Tibial nerve (tissue), 4 donors: Measurements from ENCODE around the gene GAREM1.

Experiments
- EP300 ChIP-seq, 2 donors: sonication (generic); formaldehyde crosslinking; IDR thresholded peaks; one replicate each; pipeline ENCODE4 v1.6.1; 2017; ENCODE audit warnings: antibody characterized with exemption in 2 of 2, mild to moderate bottlenecking in 1 of 2
- POLR2A ChIP-seq, 2 donors: fragments of 450-650 bp; IDR thresholded peaks; one replicate each; pipeline ENCODE4 v1.6.1; 2017; ENCODE audit warnings: antibody characterized with exemption in 2 of 2, mild to moderate bottlenecking in 2 of 2, moderate library complexity in 2 of 2
- TF ChIP-seq, protein P1 (sequence below), 5 experiments: fragments of 200-600 bp in 3 of 5; fragments of 450-650 bp in 2 of 5; sonication (generic) in 3 of 5; IDR thresholded peaks; one replicate each; pipeline ENCODE4 v1.5.1; 2016 to 2019; ENCODE audit warnings: antibody characterized with exemption in 5 of 5, mild to moderate bottlenecking in 3 of 5, moderate library complexity in 2 of 5

DNA sequence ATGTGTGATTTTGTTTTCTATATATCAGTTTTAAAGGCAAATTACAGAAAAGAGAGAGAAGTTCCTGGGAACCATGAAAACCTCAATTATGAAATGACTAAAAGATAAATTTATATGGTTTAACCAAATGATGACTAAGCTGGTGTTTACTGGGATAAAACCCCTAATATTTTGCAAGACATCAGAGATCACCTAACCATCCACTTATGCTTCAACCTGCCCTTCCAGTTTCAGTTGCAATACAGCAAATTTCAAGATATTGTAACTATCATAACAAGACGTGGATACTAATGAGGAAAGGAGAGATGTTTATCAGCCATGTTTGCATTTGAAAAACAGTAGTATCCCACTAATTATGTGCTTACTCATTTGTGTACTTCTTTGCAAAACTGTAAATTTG lies 108.2 kb downstream of the GAREM1 start:
- TF ChIP-seq, protein P1, sequence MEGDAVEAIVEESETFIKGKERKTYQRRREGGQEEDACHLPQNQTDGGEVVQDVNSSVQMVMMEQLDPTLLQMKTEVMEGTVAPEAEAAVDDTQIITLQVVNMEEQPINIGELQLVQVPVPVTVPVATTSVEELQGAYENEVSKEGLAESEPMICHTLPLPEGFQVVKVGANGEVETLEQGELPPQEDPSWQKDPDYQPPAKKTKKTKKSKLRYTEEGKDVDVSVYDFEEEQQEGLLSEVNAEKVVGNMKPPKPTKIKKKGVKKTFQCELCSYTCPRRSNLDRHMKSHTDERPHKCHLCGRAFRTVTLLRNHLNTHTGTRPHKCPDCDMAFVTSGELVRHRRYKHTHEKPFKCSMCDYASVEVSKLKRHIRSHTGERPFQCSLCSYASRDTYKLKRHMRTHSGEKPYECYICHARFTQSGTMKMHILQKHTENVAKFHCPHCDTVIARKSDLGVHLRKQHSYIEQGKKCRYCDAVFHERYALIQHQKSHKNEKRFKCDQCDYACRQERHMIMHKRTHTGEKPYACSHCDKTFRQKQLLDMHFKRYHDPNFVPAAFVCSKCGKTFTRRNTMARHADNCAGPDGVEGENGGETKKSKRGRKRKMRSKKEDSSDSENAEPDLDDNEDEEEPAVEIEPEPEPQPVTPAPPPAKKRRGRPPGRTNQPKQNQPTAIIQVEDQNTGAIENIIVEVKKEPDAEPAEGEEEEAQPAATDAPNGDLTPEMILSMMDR (IDR thresholded peaks at IDR 0.05), result no peak
- TF ChIP-seq POLR2A (IDR thresholded peaks at IDR 0.05), result no peak
- no peak for TF ChIP-seq EP300 (IDR thresholded peaks at IDR 0.05)
